Right lung (tissue), 5 donors: Measurements from ENCODE around the gene ITPK1. TPM values are rescaled to one million over a fixed set of nuclear protein-coding genes. Genes with fewer than 3 reads are reported as not detected.

Experiments used
- DNase-seq, 2 donors: peaks; one replicate each; pipeline ENCODE4 v3.0.0-alpha.2; 2013
- polyA plus RNA-seq, 5 donors: library from polyadenylated mRNA; unstranded; fragments of 120-200 nt; gene quantifications; one replicate each; pipeline versions ENCODE4 v1.2.1 to v1.2.3, GENCODE V29; 2013; ENCODE audit warnings: inconsistent platforms in 1 of 5, low replicate concordance in 1 of 5; ENCODE audit not compliant: insufficient read length in 5 of 5, insufficient read depth in 1 of 5

The ITPK1 gene
- polyA plus RNA-seq, 5 donors: 17.4 to 26.1 (median 19.9) TPM

DNA sequence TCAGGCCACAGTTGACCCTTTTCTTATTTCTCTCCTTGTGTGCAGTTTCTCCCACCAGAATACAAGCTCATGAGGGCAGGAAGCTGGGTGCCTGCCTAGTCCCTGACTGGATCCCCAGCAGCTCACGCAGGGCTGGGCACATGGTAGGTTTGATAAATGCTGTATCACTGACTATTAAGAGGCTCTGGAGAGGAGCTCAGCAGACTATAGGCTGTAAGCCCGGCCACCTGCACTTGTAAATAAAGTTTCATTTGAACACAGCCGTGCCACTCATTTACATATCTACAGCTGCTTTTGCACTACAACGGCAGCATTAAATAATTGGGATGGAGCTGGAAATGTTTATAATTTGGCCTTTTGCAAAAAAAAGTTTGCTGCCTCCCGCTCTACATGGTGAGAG, 160.8 kb downstream of the ITPK1 start:
- DNase-seq: no peak

DNA sequence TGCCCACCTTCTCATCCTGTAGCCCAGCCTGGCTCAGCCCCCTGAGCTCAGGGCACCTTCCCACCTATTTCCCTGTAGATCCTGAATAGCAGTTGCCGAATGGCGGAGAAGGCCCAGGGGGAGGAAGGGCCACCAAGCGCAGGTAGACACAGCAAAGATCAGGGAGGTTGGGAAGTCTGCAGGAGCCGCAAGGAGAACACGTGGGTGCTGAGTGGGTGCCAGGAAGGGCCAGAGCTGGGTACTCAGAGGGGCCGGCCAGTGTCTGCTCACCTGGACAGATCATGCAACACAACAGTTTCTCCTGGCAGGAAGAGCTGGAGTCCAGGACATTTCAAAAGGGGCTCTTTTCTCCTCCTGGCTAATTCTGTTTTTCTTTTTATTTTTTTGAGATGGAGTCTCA, 162.2 kb downstream of the ITPK1 start:
- DNase-seq: no peak

DNA sequence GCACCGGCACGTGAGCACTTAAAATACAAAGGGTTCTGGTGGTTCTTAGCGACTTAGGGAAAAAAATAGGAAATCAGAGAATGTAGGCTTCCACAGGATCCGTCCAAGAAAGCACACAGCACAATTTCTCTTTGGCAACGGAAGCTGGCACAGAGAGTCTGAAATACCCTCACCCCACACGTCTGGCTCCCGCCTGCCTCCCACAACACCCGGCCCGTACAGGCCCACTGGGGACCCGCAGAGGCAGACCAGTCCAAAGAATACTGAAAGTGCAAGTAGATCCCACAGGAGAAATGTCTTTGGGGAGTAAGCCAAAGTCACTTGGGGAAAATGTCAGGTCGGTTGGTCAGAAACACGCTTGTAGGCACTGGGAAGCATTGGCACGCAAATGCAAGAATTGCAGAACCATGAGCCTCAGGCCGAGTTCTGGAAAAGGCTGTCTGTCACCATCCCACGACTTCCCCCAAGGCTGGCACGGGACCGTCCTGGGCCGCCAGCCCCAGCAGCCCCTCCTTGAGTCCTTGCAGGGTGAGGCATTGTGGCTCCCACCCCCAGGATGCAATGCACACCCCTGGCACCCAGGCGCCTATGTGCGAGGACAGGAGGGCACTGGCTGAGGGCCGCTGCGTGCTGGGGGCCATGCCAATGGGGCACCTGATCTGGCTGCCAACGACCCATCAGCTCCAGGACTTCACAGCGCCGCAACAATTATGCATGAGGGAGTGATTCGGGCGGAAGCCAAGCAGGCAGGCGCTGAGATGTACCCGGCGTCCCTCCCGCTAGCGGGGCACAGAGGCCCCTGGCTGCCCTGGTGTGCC, 163.0 kb downstream of the ITPK1 start:
- DNase-seq: no peak

DNA sequence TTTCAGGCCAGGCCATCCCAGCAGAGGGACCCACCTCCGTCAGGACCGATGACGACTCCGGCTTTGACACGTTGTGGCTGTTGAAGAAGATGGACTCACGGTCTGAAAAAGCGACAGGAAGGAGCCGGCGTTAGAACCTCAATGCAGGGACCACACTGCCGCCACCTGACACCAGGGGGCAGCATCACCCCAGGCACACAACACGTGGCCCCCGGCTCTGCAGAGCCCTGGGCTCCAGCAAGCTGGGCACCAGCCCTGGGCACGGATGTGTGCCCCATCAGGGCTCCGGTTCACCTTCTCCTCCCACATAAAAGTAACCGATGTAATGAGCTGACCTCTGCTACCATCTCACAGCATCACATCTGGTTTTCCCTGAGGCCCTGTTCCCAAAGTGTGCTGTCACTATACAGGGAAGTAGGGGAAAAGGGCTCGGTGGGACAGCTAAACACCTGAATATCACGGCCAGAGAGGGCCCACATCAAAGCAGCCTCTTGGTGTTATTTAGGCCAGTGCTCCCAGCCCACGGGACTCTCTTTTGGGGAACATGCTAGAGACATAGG, 163.7 kb downstream of the ITPK1 start:
- DNase-seq: peak; percentile 37 to 61

DNA sequence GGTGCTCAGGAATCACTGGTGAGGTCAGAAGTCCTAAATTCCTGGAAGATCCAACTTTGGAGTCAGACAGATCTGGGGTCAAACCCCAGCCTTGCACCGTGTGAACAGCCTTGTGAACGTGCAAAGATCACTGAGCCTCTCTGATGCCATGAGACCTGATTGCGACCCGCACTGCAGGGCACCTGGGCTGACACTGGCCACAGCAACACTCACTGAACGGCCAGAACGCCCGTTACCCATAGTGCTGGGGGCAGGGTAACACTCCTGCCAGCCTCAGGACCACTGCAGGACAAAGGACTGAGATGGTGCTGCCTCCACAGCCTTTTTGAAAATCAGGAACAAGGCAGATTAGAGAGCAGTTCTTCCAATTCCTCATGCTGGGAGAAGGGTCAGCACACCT, 164.5 kb downstream of the ITPK1 start:
- no peak for DNase-seq

DNA sequence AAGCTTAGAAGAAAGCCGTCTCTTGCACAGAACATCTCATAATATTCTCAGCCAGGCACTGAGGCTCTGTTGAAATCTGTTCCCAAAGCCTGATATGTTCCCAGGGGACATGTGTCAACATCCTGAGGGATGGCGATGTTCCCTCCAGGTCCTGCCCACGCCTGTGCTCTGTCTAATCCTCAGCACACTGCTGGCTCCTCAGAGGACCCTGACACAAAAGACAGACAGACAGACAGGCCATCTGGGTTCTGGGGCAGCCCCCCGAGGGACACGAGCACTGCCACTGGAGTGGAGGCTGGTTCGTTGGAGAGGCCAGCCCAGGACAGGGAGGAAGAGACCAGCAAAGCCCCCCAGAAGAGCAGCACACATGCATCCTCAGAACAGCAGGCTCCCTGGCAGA, 165.0 kb downstream of the ITPK1 start:
- DNase-seq: no peak

DNA sequence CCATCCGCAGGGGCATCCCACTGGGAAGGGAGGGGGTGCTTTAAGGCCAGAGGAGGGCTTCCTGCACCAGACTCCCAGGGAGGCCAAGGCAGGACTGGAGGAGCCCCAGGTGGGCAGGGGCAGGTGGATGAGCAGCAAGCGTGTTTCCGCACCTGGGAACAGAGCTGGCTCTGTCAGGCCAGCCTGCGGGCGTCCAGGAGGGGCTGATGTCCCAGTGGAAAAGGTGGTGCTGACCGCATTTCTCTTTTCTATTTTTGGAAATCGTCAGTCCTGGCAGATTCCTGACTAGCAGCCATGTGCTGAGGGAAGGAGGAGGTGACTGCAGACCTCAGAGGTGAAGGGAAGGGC, 165.6 kb downstream of the ITPK1 start:
- no peak for DNase-seq

DNA sequence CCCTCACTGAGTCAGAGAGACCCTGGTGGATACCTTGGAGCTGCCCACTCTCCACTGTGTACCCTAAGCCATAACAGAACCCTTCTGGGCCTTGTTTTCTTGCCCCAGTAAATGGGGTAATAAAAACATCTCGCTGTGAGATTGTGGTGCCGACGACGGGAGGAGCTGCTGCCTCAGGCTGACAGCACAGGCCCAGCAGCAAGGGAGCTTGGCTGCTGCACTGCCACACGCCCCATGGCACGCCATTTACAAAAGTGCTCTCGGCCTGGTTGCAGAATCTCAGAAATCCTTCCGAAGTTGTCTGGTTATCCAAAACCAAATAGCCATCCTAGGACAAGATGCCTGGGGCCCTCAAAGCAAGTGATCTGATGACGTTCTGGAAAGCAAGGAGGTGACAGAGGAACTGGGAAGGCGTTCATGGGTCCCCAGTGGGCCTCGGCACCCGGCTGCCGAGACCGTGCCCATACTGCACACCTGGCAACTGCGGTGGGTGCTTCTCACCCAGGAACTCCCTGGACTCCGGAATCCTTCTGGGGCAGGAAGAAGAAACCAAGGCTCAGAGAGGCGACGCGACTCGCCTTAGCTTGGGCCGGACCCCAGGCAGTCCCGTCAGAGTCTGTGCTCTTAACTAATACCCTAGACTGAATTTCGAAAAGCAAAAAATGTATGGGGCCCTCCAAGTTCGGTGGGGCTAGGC, 166.1 kb downstream of the ITPK1 start:
- DNase-seq: no peak

DNA sequence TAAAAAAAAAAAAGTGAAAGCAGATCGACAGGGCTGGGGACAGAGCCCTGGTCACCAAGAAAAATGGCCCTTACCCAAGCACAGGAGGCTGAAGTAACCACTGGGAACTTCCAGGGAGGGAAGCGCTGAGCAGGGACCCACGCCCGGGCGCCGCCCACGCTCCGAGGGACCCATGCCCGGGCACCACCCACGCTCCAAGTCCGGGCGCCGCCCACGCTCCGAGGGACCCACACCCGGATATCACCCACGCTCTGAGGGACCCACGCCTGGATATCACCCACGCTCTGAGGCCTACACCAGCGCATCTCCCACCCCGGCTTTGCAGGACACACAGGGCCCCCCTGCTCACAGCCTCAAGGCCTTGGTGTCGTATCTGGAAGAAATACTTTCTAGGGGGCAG, 167.1 kb downstream of the ITPK1 start:
- DNase-seq: no peak

DNA sequence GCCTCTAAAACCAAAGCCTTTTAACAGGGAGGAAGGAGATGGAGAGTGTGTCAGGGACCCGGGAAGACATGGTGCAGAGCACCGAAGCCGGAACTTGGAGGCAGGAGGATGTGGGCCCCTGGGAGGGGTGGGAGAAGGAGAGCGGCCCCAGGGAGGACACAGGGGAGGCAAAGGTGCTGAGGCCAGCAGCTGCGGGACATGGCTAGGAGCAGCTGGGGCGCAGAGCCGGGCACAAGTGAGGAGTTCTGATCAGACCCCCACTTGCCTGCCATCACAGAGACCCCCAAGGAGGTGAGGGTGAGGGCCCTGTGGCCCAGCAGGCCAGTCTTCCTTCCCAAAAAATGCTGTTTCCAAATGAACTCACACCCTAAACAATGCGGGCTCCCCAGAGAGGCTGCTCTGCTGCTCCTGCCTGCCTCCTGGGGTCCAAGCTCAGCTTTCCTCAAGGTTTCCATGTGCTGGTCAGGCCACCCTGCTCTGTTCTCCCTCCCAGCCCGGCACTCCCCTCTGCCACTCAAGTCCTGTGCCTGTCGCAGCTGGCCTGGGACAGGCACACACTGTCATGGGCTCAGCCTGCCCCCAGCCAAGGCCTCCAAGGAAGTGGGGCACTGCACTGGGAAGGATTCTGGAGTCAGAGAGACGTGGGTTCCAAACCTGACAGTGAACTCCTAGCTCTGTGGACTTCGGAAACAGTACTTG, 168.7 kb downstream of the ITPK1 start:
- no peak for DNase-seq

DNA sequence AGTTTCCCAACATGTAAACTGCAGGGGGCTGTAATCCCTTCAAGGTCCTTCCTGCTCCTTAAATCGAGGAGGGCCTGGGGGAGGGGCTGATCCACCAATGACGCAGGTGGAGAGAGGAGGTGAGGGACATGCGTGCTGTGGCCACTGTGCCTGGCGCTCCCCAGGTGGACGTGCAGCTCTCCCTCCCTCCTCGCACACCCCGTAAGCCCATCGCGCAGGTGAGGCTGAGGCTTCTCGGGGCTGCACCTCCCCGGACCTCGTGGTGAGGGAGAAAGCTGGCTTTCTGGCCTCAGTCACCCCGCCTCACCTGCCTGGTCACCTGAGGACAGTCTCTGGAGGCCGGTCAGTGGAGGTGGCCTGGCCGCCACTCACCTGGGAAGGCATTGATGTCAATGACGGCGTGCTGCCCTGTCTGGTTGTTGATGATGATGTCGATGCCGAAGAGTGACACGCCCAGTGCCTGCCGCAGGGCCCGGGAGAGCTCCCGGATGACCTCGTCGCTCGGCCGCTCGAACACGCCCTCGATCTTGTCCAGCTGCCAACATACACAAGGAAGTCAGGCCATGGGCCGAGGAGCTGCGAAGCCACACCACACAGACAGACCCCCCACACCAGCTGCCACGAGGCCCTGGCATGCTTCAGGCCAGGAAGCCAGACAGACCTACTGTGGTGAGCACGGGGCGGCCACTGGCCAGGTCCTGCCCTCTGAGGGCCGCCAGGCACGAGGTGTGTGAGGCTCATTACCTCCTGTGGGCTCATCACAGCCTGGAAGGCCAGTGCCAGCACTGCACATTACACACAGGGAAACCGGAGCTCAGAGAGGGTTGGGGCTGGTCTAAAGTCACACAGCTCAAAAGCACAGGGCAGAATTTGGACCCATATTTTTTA, 169.5 kb downstream of the ITPK1 start:
- no peak for DNase-seq

DNA sequence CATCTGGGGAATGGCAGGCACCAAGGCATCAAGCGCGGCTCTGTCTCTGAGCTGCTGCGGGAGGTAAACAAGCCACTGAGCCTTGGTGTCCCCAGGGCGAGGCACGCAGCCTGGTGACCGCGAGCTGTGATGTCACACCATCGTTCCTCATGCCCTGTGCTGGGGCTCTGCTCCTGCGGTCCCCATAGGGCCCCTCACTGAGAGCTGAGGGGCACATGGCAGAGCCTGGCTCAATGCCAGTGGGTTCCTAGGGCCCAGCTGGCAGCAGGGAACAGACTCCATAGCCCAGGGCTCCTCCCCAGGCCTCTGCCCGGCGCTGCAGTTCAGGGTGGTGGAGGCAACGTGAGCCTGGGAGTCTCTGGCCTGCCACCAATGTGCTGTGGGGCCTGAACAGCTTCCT, 170.2 kb downstream of the ITPK1 start:
- DNase-seq: no peak

DNA sequence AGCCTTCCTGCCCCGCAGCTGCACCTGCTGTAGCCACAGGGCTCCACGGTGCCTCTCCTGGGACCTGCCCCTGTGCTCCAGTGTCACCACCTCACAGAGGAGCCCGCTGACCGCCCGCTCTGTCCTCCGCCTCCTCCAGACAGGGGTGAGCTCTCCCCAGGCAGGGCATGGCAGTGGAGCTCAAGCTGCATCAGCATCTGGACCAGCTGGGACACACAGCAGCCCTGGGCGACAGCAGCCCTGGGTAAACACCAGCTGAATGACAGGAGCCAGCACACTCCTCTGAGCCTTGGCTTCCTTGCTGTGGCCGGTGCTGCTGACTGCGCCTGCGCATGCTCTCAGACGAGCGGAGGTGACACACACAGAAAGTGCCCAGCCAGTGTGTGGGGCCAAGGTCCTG, 170.7 kb downstream of the ITPK1 start:
- DNase-seq: no peak

DNA sequence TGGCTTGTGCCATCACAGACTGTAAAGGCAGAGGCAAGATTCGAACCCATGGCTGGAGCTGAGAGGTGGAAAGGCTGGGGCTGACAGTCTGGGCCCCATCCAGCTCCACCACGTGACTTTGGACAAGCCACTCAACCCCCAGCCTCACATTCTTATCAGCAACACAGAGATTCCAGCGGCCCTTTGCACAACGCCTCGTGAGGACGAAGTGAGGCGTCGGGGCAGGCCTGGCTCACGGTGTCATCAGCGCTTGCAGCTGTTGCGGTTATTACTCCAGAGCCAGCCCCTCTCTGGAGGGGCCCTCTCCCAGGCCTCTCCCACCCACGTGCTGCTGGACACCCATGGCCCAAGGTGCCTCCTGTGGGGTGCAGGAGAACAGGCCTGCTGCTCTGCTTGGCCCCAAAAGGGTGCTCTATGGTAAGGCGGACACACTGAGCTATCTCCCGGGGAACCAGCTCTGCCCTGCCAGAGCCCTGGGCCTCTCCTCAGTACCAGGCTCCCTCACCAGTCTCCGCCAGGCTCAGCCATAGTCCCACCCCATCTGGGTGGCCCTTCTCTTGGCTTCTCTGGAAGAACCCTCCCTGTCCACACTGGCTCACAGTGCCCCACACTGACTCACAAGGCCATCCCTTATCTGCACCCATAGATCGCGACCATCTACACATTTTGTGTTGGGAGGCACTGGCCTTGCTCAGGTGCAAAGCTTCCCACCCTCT, 171.7 kb downstream of the ITPK1 start:
- no peak for DNase-seq

DNA sequence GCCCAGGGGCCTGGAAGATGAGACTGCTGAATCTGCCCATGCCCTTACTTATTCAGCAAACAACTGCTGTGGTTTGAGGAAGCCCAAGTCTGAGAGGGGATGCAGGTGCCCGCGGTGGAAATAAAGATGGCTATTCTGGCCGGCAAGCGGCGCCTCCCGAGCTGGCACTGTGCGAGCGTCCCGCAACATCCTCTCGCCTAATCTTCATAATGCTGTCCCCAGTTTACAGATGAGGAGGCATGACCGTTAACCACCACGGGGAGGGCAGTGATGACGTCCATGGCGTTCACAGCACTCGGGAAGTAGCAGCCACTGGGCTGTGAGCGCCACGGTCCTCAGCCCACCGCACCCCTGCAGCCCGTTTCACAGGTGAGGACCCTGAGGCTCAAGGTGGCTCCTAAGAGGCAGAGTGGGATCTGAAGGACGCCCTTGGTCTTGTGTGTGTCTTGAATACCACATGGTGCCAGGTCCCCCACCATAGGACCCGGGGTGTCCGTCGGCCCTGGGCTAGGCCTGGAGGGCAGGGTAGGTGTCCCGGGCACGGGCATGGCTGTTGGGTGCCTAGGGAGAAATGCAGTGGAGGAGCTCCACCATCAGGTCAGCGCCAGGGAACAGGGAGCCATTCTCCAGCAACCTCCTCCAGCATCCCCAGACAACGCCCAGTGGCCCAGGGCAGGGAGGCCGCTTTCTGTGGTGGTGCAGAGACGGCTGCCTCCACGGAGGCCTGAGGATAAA, 172.6 kb downstream of the ITPK1 start:
- no peak for DNase-seq

DNA sequence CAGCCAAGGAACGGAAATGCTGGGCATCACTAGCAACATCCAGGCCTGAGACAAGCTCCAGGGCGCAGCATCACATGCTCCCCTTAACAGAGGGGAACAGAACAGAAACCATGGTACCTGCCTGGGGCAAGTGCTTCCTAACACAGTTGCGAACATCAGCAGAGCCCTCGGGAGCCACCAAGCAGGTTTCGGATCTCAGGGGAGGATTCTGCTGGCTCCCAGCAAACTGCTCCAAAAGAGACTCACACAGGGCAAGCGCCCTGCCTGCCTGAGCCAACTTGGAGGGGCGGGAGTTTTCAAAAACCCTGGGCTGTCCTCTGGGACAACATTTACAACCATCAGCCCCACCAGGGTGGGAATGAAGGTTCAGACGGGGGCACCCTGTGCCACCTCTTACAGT, 173.1 kb downstream of the ITPK1 start:
- no peak for DNase-seq

DNA sequence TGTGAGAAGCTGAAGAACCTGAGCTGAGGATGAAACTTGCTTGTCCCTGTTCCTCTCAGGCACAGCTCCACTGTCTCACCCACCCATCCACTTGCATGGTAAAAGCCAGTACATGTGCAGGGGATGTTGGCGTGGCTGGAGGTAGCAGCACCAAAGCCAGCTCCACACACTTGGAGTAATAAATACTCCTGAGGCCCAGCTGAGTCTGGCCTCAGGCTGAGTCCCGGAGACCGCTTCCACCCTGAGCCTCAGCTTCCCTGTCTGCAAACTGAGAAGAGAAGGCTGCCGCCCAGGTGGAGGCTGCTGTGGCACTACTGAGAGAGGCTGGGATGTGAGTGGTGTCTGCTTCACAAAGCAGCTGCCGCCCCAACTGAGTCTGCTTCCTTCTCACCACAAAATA, 173.6 kb downstream of the ITPK1 start:
- DNase-seq: no peak

DNA sequence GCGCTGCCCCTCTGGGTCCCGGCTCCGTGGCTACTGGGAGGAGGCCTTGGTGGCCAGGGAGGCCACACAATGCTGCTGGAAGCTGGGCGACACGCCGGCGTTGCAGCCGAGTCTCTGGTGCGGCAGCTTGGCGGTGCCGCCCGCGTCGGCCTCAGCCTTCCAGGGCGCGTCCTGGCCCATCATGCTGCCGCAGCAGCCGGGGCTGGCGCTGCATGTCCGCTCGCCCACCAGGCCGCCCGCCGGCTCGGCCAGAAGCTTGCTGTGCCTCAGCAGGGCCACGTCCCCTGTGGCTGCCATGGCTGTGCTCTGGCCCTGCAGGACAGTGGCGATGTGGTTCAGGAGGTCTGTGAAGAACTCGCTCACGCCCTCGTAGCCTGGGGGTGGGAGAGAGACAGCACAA, 174.2 kb downstream of the ITPK1 start:
- DNase-seq: no peak

DNA sequence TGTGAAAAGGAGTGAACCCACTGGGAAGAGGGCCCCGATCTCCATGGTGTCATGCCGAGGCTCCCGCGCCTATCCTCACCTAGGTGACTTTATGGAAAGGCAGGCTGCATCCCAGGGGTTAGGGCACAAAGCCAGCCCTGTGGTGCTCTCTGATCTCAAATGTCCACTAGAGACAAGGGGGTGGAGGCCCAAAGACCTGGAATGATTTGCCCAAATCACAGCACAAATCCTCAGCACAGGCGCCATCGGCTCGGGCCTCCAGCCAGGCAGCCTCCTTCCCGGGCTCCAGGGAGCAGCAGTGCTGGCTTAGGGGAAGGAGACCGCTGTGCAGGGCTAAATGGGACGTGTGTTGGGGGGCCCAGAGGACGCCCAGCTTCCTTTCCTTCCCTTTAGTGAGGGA, 175.2 kb downstream of the ITPK1 start:
- no peak for DNase-seq

DNA sequence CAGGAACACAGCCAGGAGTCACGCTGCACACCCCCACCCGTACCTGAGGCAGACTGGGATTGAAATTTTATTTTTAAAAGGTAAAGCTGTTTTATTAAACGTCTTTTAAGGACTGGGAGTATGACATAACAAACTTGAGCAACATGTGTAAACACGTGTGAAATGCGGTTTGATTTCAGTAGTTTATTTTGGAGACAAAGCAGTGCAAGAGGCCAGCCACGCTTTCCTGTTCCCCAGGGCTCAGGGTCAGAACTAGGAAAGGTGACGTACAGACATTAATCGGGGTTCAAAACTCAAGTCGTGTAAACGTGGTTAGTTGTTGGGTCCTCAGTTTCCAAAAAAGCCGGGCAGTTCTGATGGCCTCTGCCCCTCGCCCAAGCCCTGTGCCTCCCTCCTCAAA, 176.0 kb downstream of the ITPK1 start:
- no peak for DNase-seq
